Measurements from ENCODE around the gene CAD.
"Not testable (repeated sequence)": the region's sequence is repeated elsewhere in the genome, so short reads cannot be mapped to it uniquely, and the experiment has no call there.

The CAD gene

GRCh38 chr2:27217173-27218121 lies at the start of gene CAD:
Gene CAD, plus strand, starts transcription at chr2:27217369. Its CDS starts 183 bp downstream, at chr2:27217552.
- peak; percentile 60 for DNase-seq

DNA sequence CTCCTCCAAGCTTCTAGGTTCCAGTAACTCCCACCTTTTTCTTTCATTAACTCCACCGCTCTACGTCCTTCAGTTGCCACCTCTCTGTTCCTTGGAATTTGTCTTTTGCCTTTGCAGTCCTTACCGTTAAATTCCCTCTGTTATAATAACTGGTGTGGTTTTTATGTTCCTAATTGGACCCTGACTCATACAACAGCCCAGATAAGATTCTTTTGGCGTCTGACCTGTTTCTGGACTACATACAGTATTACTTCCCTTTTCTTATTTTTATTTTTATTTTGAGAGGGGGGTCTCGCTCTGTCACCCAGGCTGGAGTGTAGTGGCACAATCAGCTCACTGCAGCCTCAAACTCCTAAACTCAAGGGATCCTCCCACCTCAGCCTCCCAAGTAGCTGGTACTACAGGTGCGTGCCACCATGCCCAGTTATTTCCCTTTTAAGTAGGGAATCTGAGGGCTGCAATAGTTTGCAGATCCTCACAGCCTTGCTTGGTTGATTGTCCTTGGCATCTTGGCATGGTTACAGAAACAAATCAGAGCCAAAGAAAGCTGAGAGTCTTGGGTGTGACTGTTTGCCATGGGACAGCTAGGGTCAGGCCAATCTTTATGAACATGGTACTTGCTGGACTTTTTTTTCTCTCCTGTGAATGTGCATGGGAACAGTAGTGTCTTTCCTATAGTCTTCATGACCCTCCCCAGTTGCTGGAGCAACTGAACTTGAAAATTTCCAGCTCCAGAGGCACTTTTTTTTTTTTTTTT lies 46.4 kb upstream of the CAD start:
- no peak for DNase-seq

GRCh38 chr2:27171351-27171848 lies 45.8 kb upstream of the CAD start:
- DNase-seq: no peak

GRCh38 chr2:27174638-27175037 lies 42.5 kb upstream of the CAD start:
- no peak for DNase-seq

GRCh38 chr2:27175330-27175729 lies 41.8 kb upstream of the CAD start:
- no peak for DNase-seq

- not testable (repeated sequence) for DNase-seq
Measured at GRCh38 chr2:27175781-27176180, 41.4 kb upstream of the CAD start.

GRCh38 chr2:27177441-27178351 lies 39.5 kb upstream of the CAD start:
- no peak for DNase-seq

DNA sequence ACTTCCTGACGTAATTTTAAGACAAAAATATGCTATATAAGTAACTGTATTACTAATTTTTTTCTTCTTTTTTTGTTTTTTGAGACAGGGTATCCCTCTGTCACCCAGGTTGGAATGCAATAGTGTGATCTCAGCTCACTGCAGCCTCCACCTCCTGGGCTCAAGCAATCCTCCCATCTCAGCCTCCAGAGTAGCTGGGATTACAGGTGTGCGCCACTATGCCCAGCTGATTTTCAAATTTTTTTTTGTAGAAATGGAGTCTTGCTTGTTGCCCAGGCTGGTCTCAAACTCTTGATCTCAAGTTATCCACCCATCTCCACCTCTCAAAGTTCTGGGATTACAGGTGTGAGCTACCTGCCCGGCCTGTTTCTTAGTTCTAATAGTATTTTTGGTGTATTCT lies 38.7 kb upstream of the CAD start:
- DNase-seq: no peak

- no peak for DNase-seq
Measured at GRCh38 chr2:27179344-27180000, 37.7 kb upstream of the CAD start.

DNA sequence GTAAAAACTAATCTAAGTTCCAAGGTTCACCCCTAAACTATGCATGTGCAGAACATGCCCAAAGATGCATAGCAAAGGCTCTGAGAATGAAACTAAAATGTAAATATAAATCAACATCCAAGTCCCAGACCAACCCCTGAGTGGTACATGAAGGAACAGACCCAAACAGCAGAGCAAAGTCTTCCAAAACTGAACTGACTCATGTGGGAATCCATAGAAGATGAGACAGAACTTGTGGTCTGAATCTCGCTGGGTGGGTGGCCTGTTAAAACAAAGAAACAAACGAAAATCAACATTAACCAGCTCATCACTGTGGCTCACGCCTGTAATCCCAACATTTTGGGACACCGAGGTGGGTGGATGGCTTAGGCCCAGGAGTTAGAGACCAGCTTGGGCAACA lies 34.8 kb upstream of the CAD start:
- DNase-seq: no peak

DNA sequence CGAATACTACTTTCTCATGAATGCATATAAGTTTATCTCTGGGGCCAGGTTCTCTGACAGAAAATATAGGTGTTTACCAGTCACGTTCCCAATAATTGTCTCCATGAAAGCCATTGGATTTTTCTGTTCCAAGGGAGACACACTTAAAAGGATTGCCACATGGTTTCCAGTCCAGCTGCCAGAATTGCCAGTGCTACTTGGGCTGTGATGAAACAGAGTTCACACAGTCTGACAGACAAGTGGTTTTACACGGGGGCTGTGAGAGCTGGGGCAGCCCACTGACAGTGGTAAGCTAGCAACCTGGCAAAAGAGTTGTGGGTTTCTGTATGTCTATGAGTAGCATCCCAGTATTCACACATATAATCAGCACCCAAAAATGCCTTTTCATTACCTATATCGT lies 33.1 kb upstream of the CAD start:
- DNase-seq: no peak

DNA sequence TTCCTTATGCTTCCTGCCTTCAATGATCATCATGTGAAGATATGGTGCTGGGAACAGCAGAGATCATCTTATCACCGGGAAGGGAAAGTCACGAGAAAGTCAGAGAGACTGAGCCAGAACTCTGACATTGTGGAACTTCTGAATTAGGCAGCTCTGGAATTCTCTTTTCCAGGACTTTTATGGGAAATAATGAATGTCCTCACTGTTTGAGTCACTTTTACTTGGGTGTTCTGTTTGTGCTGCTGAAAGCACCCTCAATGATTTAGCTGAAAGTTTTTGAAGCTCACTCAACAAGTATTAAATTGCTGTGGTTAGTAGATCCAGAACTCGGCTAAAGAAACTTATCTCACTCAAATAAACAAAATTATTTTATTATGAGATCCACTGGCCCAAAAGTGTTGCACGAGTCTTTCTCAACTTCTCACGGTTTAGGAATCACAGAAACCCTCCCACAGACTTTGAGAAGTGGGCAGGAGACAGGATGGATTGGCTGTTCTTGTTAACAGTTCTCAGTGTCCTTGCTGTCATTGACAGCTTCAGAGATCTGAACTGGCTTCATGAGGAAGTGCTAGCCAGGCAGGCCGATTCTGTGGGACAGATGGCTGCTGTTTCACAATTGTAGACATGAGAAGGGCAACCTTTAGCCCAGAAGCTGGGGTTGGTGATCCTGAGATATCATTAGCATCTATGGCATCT lies 31.7 kb upstream of the CAD start:
- DNase-seq: no peak

- DNase-seq: no peak
Measured at GRCh38 chr2:27186613-27187345, 30.4 kb upstream of the CAD start.

DNA sequence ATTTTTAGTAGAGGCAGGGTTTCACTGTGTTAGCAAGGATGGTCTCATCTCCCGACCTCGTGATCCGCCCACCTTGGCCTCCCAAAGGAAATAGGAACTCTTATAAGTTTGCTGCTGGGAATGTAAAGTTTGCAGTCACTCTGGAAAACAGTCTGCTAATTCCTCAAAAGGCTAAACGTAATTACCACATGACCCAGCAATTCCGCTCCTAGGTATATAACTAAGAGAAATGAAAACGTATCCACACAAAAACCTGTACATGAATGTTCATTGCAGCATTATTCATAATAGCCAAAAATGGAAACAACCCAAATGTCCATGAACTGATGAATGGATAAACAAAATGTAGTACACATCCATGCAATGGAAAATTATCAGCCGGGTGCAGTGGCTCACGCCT lies 27.2 kb upstream of the CAD start:
- DNase-seq: no peak

GRCh38 chr2:27191070-27191829 lies 25.9 kb upstream of the CAD start:
- DNase-seq: no peak

- DNase-seq: no peak
Measured at GRCh38 chr2:27194538-27195354, 22.4 kb upstream of the CAD start.

- not testable (repeated sequence) for DNase-seq
Measured at GRCh38 chr2:27195799-27196198, 21.4 kb upstream of the CAD start.

GRCh38 chr2:27198068-27198467 lies 19.1 kb upstream of the CAD start:
- DNase-seq: not testable (repeated sequence)

GRCh38 chr2:27198627-27199026 lies 18.5 kb upstream of the CAD start:
- DNase-seq: no peak
